Hypothalamus (tissue), 51 donors: ENCODE measurements around the gene GPR31.

ENCODE experiments used
- DNase-seq, 51 donors: peaks; one replicate each; lab custom pipeline; 2025; lab: John Stamatoyannopoulos, UW

GPR31 gene

DNA sequence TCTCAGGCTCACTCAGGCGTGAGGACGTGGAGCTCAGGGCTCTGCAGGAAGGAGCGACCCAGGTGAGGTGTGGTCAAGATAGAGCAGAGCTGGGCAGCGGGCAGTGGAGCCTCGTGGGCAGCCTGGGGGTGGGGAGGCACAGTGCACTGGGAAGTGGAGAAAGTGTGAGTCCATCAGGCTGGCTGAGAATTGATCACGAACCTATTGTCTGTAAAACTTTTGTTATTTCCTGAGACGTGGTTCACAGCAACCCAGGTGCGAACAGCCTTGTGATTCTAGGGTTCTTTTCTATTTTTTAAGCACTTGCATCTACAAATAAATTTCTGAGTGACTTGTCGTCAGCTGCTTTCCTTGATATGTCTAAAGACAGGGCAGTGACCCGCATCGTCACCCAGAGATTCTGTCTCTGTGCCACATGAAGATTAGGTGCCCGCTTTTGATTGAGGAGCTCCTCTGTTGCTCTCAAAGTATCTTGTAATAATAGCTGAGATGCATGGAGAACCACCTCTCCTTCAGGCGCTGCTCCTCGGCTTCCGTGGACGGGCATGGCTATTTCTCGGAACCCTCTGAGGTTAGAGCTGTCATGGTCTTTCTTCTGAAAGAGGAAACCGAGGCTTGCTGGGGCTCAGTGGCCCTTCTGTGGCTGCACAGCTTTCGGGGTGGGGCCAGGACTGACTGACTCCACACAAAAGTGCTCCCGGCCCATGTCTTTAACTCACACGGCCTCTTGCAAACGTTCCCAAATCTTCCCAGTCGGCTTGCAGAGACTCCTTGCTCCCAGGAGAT is 35.5 kb downstream of the GPR31 start:
- DNase-seq = no peak

DNA sequence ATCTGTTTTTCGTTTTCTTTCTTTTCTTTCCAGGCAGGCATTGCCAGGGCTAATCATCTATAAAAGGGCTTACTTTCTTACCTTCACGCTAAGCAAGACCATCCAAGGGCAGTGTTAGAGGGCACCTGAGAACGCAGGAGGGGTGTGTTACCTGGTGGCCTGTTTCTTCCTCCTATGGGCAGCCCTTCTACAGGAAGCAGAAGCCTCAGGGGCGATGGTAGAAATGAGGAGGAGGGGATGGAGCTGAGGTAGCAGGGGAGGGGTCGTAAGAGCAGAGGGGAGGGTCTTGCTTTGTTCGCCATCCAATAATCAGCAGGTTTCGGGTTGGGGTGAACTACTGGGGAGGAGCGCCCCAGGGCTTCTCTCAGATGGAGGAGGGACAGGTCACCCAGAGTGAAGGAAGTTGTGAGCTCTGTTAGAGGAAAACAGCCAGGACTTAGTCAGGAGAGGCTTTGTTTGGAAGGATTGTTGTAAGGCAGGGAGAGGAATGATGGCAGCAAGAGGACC is 36.4 kb downstream of the GPR31 start:
- no peak for DNase-seq

DNA sequence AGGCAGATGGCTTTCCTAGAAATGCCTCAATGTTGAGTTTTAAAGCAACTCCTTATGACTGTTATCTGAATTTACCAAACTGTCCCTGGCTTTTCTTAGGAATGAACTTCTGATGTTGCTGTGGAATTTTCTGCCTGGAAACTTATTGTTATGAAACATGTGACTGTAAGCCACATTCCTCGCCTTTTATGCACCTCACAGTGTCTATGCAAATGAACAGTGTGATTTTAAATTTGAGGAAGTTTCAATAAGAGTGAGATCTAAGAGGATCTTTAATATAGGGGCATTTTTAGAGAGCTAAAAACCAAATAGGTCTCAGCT is 37.2 kb downstream of the GPR31 start:
- no peak for DNase-seq

DNA sequence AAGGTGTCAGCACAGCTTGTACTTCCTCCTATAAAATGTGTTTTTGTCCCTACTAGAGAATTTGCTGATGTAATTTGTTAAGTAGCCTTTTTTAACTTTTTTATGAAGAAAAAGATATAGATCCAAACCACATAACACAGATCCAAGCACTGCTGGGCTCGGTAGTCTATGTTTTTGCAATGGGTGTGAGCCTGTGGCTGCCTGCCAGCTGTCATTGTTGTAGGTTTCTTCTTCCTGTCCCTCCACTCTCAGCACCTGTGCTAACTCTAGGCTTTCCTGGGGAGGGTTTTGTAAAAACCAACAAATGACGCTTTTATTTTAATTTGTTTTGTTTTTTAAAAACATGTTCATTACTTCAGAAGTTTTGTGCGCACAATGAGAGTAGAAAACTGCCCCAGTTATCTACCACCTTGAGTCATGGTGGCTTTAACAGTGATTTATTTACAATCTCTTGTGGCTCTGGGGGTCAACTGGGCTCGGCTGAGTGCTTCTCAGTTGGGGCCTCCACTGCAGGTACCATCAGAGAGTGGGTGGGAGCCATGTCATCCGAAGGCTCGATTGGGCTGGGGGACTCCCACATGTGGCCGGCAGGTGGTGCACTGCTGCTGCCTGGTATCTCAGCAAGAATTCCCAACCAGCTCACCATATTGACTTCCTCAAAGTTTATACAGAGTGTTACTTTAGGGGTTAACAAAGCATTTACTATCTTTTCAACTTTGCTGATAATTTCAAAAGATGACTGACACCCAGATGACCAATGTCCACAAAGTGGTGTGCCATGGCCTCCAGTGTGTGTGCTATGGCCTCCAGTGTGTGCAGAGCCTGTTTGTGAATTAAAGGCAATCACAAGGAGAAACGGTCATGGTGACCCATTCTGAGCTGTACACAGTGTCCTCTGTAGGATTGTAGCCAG is 37.9 kb downstream of the GPR31 start:
- no peak for DNase-seq

DNA sequence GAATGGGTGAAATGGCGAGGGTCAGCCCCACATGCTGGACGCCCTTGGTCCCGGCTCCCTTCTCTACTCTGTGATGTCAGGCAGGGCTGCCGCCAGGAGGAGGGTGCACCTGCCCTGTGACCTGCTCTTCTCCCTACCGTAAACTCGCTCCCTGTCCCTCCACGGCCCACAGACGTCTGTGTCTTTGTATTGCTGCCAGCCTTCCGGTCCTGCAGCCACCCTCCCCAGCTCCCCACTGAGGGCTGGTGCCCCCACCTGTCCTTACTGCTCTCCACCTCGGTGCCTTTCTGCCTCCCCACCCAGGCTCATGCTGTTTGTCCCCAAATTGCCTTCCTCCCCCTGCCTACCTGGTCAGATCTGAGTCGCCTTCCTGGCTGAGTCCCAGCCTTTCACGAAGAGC is 38.9 kb downstream of the GPR31 start:
- DNase-seq = no peak

DNA sequence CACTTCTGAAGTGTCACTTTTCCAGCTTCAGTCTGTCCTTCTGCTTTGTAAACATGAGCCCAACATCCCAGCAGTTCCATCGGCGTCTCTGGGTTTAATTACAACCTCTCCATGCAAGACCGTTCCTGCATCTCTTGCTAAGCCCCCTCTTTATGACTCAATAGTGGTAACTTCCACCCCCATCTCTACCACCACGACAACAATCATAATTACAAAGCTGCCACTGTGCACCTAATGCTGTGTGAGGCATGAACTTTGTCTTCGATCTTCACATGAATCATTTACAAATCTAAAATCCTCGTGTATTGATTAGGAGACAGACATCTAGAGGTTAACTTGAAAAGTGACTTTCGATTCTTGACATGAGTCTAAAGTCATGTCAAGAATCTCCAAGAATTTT is 39.8 kb downstream of the GPR31 start:
- no peak for DNase-seq

DNA sequence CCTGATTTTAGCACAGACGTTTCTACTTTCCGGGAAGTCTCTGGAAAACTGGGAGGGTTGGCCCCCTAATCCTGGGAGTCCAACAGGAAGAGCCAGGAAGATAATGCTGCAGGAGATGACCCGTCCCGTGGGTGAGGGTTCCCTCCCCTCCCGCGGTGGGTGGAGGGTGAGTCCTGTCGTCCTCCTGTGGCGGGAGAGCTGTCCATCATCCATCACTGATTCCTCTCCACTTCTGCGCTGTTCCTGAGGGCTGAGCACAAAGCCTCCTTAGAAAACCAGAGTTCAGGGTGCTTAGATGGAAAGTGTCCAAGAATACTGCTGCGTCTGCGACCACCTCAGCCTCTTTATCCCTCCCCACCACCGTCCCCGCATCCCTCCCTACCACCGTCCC is 40.9 kb downstream of the GPR31 start:
- DNase-seq = no peak

DNA sequence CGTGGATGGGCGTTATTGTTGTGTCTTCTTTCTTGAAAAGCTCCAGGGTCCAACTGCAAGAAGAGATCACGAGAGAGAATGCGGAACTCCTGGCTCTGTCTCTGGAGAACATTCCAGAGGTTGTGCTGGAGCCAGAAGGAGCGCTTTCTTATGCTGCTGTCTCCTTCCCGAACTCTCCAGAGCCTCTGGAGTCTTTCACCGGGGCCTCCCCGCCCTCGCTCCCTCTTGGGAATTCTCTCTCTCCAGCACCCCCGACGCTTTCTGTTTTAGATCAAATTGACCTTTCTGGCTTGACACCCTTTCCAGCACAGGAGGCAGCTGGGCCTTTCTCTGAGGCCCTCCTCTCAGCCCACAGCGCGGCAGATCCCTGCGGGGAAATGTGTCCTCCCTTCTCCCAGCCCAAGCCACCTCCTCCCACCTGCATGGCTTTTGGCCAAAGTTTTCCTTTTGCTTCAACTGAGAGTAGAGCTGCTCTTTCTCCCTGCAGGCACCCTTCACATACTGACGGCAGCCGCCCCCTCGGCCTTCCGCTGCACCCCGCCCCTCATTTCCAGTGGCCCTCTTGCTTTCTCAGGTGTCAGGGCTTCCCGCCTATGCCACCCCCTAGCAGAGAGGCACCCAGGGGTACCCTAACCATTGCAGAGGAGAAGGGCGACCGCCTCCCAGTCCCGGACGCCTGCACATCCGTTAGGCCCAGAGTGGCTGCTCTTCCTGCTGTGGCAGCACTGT is 41.5 kb downstream of the GPR31 start:
- DNase-seq = no peak

DNA sequence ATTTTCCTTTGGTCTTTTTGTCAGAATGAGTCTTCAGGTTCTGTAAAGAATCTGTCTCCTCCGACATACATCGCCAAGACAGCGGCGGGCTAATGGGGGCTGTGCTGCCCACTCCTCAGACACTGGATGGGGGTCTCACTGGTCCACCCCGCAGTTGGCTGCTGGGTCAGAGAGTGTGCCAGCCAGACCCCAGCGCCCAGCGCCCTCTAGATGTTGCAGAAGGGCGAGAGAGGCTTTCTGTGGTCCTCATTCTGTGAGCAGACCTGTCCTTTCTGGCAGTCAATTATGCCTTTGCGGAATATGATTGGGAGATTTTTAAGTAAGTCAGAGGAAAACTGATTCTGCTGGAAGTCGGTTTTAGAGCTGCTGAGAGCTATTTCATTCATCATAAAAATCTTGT is 42.7 kb downstream of the GPR31 start:
- DNase-seq = no peak

DNA sequence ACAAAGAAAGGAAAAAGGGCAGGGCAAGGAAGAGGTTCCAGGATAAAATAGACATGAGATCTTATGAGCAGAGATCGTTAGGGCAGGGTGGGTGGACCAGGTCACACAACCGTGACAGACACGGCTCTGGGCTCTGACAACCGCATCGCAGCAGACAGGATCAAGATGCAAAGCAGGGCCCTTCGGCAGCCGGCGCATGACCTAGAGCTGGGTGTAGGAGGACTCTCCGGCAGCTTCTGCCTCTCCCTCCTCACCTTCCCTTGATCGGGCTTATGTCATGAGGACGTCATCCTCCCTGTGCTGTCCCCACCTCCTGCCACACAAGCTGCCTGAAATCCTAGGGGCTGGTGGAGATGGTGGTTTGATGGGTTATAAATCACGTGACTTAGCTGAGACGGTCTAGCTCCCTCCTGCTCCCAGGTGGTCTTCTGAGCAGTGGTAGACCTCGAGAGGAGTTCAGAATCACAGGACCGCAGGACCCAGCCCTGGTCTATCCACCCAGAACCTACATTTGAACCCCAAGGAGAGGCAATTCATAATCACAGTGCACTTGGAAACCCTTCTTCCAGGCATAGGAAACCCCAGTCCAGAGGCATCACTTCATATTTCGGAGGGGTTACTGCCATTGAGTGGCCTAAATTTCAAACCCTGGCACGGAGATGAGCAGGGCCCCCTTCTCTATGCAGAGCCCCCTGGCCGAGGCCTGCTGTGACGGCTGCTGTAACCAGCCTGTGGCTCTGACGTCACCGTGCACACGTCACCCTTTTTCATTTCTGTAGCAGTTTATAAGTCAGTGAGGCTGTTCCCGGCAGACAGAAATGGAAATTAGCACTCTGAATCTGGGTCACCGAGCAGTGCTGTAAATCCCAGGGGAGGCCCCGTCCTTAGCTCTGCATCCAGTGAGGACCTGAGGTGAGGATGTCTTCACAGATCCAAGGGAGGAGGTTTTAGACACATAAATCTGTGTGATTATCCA is 43.6 kb downstream of the GPR31 start:
- DNase-seq = peak in 3 of 51 donors; percentile 14 to 31 (median 25)

DNA sequence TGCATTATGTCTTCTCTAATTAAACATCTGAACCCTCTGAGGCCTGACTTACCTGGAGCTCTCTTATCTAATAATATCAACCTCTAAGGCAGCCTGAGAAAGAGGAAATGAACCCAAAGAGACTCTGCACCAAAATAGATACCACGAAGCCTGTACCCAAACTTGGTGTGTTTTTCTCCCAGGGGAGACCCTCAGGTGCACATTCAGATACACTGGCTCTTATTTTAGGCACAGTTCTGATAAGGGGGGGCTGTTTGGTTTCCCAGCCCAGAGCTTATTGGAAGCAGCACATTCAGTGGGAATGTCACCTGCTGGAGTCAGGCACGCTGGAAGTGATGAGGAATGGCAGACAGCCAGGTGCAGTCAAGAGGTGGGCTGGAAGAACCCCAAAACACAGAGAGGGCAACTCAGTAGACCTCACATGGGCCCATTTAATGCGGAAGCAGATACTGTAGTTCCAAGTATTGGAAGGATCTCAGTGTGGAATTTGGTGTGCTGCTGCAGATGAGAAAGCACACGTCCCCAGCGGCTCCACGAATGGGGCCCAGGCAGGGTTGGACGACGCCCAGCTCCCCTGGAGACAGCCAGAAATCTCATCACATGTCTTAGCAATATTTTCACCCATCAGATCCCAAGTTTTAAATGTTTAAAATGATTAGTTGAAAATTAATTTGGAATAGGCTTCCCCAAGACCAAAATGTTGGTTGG is 44.6 kb downstream of the GPR31 start:
- no peak for DNase-seq

DNA sequence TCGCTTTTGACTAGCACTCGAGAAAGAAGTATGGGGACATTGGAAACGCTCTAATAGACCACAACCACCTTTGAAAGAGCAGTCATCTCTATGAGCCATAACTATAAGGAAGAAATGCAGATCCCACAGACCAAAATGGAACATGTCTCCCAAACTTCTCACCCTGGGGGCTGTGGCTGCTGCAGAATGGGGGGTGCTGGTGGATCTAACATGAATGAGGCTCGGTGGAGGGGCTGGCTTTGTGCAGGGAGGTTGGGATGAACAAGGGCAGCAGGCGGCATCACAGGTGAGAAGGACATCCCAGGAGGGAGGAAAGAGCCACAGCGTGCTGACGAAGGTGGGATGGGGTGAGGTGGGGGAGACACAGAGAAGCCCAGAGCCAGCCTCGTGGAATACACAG is 45.4 kb downstream of the GPR31 start:
- DNase-seq = no peak

DNA sequence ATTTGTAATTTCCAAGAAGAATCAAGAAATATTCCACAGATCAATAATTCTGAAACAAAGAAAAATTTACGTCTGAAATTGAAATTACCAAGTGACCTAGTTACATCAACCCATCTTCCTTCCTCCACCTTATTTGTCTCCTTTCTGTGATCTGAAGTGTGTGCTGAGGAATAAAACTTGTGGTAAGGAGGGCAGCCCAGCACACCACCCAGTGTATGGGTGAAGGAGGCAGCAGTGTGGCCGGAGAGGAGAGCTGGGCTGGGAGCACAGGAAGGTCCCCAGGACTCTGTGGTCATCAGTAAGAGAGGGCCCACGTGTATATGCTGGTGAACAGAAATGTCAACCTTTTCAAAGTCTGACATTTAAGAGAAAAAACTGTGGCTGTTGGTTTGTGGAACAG is 46.2 kb downstream of the GPR31 start:
- no peak for DNase-seq

DNA sequence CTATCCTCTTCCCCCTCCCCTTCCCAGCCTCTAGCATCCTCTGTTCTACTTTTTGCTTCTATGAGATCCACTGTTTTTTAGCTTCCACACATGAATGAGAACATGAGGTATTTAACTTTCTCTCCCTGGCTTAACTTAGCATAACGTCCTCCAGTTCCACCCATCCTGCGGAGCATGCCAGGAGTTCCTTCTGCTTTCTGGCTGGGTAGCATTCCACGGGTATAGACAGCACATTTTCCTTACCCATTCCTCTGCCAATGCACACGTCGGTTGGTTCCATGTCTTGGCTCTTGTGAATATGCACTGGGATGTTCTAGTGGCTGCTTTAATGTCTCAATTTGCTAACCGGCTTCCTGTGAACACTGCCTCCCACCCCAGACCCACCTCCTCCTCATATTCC is 48.1 kb downstream of the GPR31 start:
- no peak for DNase-seq

DNA sequence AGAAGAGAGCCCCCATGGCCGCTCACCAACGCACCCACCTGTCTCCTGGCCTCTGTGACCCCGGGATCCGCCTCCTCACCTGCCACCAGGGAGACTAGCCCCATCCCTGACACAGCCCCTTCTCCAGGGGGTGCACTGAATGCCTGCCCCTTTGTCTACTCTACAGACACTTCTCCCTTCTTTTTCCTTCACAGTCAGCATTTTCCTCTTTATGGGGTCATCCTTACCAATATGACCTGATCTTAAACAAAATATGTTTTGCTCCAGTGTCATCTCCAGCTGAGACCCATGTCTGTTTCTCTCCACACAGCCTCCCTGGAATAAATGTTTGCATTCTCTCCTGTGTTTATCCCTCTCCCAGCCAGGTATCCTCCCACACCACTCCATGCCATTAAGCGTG is 49.5 kb downstream of the GPR31 start:
- DNase-seq = no peak

DNA sequence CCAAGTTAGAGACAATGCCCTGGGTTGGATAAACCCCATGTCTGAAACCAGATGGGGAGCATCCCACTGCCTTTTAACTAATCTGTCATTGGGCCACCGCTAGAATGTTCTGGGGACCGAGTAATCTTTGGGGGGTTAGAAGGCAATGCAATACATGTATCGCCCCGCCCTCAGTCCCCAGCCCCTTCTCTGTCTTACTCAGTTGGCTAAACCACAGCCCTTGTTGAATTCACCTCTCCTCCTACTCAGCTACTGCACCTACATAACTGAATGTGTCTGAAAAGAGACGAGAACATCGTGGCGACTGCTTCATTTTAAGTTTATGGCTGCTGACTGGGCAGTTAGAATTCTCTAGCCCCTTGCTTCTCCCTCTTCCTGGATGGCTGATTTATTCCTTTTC is 50.0 kb downstream of the GPR31 start:
- DNase-seq = no peak

DNA sequence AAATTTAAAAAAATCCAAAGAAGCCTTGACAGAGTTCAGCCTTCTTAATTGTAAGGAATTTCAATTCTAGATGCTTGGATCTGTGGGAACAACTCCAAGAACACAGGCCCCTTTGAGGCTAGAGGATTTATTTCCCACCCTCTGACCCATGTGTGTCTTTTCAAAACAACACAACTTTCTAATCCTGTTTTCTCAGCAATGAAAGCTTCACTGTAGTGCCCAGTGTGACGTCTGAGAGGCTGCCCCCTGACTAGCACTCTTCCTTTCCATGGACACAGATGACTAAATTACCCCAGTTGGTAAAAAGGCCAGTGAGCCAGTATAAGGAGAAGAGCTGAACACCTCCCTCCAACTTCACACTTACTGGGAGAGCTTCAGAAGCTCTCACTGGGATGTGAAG is 51.4 kb downstream of the GPR31 start:
- no peak for DNase-seq
